GM12801 (cell line): ENCODE data around the gene RNF126.

Source experiments
- TF ChIP-seq, protein P1 (sequence below): IDR thresholded peaks from one replicate; pipeline ENCODE4 v1.5.1; 2011; ENCODE audit warnings: control low read depth; ENCODE audit not compliant: insufficient read length; ENCODE audit errors: extremely low read depth

RNF126 gene

DNA sequence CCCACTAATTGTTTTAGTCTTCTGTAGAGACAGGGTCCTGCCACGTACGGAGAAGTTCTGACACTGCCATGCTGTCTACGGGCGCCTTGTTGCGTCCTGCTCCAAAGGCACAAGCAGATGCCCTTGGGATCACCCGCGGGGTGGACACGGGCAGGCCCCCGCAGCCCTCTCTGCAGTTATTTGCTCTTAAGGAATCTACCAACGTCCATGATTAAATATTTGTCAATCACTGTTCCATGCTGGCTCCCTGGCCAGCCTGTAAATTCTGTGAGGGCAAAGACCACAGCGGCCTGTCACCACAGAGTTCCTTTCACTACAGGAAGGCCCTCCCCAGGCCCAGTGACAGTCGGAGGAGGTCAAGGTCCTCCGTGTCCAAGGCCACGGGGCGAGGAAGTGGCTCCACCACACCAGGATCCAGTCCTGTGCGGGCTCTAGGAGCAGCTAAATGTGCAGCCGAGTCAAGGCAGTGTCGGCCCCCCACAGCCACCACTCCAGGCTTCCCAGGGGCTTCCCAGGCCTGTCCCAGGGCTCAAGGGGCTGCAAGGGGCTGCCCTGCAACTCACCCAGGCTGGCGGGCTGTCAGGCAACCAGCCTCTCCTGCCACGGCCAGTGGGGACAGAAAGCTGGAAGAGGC is 2.1 kb downstream of the RNF126 start:
- TF ChIP-seq, protein P1, sequence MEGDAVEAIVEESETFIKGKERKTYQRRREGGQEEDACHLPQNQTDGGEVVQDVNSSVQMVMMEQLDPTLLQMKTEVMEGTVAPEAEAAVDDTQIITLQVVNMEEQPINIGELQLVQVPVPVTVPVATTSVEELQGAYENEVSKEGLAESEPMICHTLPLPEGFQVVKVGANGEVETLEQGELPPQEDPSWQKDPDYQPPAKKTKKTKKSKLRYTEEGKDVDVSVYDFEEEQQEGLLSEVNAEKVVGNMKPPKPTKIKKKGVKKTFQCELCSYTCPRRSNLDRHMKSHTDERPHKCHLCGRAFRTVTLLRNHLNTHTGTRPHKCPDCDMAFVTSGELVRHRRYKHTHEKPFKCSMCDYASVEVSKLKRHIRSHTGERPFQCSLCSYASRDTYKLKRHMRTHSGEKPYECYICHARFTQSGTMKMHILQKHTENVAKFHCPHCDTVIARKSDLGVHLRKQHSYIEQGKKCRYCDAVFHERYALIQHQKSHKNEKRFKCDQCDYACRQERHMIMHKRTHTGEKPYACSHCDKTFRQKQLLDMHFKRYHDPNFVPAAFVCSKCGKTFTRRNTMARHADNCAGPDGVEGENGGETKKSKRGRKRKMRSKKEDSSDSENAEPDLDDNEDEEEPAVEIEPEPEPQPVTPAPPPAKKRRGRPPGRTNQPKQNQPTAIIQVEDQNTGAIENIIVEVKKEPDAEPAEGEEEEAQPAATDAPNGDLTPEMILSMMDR = no peak

DNA sequence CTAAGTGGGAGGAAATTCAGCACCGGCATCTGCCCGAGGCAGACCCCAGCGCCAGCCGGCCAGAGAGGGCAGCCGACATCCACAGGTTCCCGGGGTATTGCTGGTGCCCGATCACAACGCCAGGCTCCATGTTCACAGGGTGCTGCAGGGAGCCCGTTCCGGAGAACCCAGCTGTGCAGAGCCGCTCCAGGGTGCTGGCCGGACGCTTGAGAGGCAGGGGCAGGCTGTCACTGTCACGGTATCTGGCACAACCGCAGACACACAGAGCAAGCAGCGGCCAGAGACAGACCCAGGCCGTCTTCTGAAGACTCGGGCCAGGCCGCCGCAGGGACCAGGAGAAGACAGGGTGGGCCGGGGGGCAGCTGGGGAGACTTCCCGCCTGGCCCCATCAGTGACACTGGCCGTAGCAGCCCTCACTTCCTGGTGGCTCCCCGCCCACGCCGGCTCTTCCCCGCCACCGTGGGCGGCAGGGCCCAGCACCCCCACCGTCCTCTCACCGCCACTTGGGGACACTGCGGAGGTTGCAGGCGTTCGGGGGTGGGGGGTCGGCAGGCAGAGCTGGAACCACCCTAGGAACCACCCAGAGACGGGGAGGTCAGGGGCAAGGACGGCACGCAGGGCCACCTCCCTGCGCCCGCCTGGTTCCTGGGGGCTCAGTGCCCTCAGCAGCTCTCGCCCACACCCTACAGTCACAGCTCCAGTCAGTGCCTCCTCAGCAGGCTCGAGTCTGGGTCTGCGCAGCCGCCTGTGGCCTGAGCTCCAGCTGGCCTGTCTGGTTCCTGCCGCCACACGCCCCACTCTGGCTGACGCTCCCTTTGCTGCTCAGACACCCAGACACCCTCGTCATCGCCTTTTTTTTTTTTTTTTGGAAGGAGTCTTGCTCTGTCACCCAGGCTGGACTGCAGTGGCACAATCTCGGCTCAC is 3.8 kb downstream of the RNF126 start:
- TF ChIP-seq, protein P1 = no peak

DNA sequence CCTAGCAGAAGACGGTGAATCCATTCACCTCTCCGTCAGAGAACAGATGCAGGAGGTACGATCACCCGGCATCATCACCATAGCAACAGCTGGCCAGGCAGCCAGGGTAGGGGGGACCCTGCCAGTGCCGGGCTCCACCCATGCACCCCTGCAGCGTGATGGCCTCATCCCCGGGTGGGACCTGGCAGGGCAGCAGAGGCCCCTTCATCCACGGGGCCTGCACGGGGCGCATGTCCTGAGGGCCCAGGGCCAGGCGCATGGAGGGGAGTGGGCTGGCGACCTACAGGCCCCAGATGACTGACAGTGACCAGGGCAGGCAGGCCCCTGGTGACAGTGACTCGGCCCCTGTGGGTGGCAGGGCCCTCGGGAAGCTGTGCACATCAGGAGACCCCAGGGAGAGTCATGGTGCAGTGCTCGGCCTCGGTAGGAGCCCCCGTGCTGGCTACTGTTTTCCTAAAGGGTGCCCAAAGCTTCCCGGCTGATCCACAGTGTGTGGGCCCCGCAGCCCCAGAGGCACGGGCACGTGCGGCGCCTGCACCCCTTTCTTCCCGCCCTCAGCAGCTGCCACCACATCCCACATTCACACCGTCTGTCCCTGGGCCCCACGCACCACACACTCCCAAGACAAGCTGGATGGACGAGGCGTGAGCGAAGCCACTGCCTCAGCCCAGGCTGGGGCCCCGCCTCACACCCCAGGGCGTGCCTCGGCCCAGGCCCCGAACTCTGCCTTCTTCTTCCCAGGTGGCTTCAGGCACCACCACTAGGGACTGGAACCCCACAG is 4.8 kb downstream of the RNF126 start:
- TF ChIP-seq, protein P1 = no peak

DNA sequence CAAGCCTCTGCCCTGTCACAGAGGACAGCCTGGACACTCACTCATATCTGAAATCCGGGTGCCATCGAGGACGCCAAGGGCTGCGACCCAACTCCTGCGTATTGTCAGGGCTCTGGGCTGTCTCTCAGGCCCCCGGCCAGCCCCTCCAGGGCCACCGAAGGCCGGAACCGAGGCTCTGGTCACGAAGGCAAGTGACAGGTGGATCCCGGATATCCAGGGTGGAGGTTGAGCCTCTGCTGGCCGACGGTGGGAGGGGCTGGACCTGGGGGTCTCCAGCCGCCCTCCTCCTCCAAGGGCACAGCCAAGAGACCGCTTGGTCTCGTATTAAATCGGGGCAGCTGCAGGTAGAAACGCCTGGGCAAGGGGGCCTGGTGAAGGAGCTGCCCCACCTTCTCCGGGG is 5.4 kb downstream of the RNF126 start:
- TF ChIP-seq, protein P1 = no peak

DNA sequence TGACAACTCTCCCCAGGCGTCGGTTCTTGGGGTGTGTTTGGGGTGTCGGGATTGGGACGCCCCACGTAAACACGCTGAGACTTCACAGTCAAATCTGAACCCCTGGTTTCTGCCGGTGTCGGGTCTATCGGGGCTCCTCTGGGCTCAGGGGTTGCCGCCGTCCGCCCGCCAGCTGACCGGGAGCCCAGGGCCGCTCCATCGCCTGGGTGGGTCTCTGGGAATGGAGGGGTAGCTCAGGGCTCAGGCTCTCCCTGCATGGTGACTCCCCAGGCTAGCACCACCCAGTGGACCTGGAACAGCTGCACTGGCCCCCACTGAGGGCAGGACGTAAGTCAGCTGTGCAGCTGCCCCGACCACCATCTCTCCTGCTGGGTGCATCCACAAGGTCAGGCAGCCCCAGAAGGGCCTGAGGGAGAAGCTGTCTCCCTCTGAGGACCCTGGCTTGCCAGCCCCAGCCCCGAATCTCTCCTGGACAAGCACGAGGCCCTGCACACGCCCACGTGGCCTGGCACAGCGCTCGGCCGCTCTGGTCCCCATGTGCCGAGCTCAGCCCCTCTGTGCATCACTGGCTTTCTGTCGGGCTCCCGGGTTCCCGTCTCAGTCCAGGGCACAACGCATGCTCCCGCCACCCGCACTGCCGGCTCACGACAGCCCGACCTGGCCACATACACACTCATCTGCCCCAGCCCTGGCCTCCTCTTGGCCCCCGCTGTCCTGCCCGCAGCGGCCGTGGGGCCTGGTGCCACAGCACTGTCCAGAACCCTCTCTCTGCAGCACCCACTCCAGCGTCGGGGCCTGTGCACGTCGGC is 6.1 kb downstream of the RNF126 start:
- TF ChIP-seq, protein P1 = no peak

DNA sequence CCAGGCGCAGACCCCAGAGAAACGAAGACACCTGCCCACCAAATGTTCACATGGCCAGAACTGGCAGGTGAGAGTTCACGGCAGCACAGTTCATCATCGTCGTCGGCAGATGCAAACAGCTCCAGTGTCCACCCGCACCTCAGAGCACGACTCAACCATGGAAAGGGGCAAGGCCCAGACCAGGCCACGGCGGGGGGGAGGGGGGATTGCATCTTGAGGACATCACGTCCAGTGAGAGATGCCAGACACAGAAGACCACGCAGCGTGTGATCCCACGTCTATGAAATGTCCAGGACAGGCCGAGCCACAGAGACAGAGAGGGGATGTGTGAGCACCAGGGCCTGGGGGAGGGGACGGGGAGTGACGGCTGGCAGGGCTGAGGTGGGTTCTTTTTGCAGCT is 7.3 kb downstream of the RNF126 start:
- TF ChIP-seq, protein P1 = no peak

DNA sequence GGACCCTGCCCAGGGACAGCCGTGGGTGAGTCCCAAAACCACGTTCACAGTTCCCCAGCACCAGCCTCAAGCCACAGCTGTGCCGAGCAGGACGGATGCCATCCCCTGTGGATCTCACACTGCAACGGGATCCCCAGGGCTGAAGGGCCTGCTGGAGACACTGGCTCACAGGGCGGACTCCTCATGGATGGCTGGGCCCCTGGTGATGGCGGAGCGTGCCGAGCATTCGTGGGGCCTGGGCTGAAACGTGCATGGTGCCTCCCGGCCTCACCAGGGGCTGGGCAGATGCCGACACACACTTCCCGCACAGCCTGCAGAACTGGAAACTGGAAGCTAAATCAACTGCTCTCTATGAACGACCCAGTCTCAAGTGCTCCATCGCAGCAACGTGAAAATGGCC is 9.6 kb downstream of the RNF126 start:
- TF ChIP-seq, protein P1 = no peak
